Measurements from ENCODE around the gene ARAP1.

ARAP1 gene

GRCh38 chr11:72724851-72725723 lies 27.1 kb downstream of the ARAP1 start:
- peaks cover 3% of the 10 kb centered on the region for H3K27me3 Mint-ChIP-seq (ENCODE audit: low read depth, poor library complexity)
- TF ChIP-seq CTCF (IDR thresholded peaks at IDR 0.05) = peak; percentile 81
- H3K9me3 Mint-ChIP-seq = no peaks in the 10 kb centered on the region
- H3K27ac Mint-ChIP-seq = peak overlapping the region; percentile 17
- no peak overlapping the region for H3K4me3 Mint-ChIP-seq
- peaks cover 37% of the 10 kb centered on the region for H3K4me1 Mint-ChIP-seq
- DNase-seq = peak; percentile 82
- H3K36me3 Mint-ChIP-seq (ENCODE audit: low read depth) = peaks cover 10% of the 10 kb centered on the region

- peaks cover 44% of the 10 kb centered on the region for H3K4me1 Mint-ChIP-seq
- peak overlapping the region; percentile 61 for H3K27ac Mint-ChIP-seq
- H3K4me3 Mint-ChIP-seq = no peak overlapping the region
- TF ChIP-seq CTCF (IDR thresholded peaks at IDR 0.05) = no peak
- no peaks in the 10 kb centered on the region for H3K9me3 Mint-ChIP-seq
- no peak for DNase-seq
- no peaks in the 10 kb centered on the region for H3K27me3 Mint-ChIP-seq (ENCODE audit: low read depth, poor library complexity)
- H3K36me3 Mint-ChIP-seq (ENCODE audit: low read depth) = peaks cover 6% of the 10 kb centered on the region
Observed at GRCh38 chr11:72724021-72724551, 28.1 kb downstream of the ARAP1 start.

- Mint-ChIP-seq H3K36me3 (ENCODE audit: low read depth) (peaks cover 2% of the 10 kb centered on the region), H3K4me3 (no peak overlapping the region), H3K9me3 (no peaks in the 10 kb centered on the region), H3K4me1 (peaks cover 44% of the 10 kb centered on the region), H3K27ac (peak overlapping the region; percentile 61), H3K27me3 (ENCODE audit: low read depth, poor library complexity) (no peaks in the 10 kb centered on the region)
- no peak for DNase-seq
- no peak for TF ChIP-seq CTCF (IDR thresholded peaks at IDR 0.05)
Observed at GRCh38 chr11:72723508-72723907, 28.7 kb downstream of the ARAP1 start.

- peak overlapping the region; percentile 66 for H3K4me3 Mint-ChIP-seq
- H3K36me3 Mint-ChIP-seq (ENCODE audit: low read depth) = no peaks in the 10 kb centered on the region
- no peak for TF ChIP-seq CTCF (IDR thresholded peaks at IDR 0.05)
- DNase-seq = peak; percentile 74
- H3K4me1 Mint-ChIP-seq = peaks cover 44% of the 10 kb centered on the region
- no peaks in the 10 kb centered on the region for H3K9me3 Mint-ChIP-seq
- peak overlapping the region; percentile 92 for H3K27ac Mint-ChIP-seq
- no peaks in the 10 kb centered on the region for H3K27me3 Mint-ChIP-seq (ENCODE audit: low read depth, poor library complexity)
Observed at GRCh38 chr11:72722050-72722748, 30.0 kb downstream of the ARAP1 start.

GRCh38 chr11:72721689-72722049 lies 30.5 kb downstream of the ARAP1 start:
- no peak for TF ChIP-seq CTCF (IDR thresholded peaks at IDR 0.05)
- H3K27ac Mint-ChIP-seq = peak overlapping the region; percentile 92
- no peaks in the 10 kb centered on the region for H3K36me3 Mint-ChIP-seq (ENCODE audit: low read depth)
- no peaks in the 10 kb centered on the region for H3K9me3 Mint-ChIP-seq
- no peaks in the 10 kb centered on the region for H3K27me3 Mint-ChIP-seq (ENCODE audit: low read depth, poor library complexity)
- H3K4me1 Mint-ChIP-seq = peaks cover 44% of the 10 kb centered on the region
- DNase-seq = no peak
- H3K4me3 Mint-ChIP-seq = peak overlapping the region; percentile 66

Measured in nephron progenitor cell (in vitro differentiated cells).